Effector CD8-positive, alpha-beta T cell (primary cell): Measurements from ENCODE around the gene FAM131B.
A peak's percentile ranks its signal among the peaks of the same experiment; 100 is the strongest.

Experiments
- DNase-seq: peaks from one replicate; lab custom pipeline; 2025; lab: John Stamatoyannopoulos, UW

Gene FAM131B

DNA sequence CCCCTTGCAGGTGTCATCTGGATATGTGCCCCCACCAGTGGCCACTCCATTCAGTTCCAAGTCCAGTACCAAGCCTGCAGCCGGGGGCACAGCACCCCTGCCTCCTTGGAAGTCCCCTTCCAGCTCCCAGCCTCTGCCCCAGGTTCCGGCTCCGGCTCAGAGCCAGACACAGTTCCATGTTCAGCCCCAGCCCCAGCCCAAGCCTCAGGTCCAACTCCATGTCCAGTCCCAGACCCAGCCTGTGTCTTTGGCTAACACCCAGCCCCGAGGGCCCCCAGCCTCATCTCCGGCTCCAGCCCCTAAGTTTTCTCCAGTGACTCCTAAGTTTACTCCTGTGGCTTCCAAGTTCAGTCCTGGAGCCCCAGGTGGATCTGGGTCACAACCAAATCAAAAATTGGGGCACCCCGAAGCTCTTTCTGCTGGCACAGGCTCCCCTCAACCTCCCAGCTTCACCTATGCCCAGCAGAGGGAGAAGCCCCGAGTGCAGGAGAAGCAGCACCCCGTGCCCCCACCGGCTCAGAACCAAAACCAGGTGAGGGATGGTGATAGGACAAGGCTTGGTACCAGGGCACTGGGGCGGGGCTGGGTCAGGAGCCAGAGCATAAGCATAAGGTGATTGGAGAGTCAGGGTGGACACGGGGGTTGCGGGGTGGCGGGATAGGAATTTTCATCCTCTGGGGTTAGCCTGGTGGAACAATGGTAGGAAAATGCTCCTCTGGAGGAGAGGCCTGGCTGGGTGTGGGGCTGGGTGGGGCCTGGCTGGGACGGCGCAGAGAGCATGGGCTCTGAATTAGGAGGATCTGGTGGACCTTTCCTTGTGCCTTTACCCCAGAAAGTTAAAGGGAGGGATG lies 20.5 kb upstream of the FAM131B start:
- DNase-seq: no peak

DNA sequence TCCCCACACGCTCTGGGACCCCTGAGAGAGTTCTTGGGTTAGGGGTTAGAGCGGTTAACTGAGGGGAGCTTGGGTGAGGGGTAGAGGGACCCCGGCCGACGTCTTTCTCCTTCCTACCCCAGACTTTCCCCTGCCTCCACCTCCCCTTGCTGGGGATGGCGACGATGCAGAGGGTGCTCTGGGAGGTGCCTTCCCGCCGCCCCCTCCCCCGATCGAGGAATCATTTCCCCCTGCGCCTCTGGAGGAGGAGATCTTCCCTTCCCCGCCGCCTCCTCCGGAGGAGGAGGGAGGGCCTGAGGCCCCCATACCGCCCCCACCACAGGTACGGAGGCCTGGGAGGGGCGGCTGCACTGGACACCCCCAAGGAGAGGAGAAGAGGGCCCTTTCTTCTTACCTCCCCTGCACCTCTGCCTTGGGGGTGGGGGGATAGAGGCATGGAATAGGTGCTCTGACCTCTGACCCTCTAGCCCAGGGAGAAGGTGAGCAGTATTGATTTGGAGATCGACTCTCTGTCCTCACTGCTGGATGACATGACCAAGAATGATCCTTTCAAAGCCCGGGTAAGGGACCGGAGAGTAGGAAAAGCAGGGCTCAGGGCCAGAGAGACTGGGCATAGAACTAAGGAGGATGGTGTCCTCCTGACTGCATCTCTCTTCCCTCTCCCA lies 19.7 kb upstream of the FAM131B start:
- DNase-seq: no peak

DNA sequence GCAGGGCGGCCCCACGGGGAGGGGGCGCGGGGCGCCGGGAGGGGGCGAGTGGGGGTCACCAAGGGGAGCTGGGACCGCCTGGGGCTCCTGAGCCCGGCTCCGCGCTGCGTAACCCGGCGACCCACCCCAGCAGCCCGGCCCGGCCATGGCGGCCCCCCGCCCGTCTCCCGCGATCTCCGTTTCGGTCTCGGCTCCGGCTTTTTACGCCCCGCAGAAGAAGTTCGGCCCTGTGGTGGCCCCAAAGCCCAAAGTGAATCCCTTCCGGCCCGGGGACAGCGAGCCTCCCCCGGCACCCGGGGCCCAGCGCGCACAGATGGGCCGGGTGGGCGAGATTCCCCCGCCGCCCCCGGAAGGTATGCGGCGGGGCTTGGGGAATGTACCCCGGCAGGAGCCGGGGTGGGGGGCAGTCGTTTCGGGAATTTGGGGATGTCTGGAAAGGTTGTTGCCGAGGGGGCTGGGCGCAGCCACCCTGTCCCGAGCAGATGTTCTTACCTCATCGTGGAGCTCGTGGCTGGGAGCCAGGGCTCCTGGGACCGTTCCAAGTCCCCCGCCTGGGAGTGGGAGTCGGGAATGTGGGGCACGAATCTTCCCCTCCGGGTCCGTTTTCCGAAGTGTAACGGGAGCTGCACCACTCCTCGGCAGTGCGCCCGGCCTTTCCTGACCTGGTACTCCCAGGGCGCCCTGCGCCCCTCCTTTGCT lies 19.1 kb upstream of the FAM131B start:
- no peak for DNase-seq

DNA sequence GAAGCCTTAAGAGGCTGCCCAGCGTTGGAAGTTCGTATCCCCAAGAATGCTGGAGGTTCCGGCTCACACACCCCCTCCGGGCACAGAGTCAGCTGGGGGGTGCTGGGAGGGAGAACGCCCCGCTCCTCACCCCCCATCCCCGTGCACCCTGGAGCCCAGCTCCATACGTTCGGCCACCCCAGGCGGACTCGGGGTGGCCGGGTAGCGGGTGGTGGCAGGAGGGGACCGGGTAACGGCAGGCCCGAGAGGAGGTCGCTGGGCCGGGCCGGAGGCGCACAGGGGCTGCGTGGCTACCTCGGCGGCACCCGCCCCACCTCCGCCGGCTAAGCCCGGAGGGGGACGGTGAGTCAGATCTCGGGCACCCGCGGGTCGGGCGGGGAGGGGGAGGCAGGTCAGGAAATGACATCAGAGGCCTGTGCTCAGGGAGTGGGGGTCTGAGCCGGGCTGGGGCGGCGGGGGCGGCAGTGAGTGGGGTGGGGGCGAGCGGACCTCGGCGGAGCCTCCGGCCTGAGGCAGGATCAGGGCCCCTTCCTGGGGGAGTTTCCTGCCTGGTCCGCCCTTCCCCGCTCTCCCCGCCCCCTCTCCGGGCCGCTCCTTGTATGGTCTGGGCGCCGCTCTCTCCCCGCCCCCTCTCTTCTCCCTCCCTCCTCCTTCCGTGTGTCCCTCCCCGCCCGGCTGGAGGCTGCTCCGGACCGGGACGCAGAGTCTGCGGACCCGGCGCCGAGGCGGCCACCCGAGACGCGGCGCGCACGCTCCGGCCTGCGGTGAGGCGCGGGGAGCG lies 18.3 kb upstream of the FAM131B start, which contains the start of gene ZYX:
TSS of gene ZYX (plus strand) at position 700 of the 781 bp plus-strand sequence. CDS start 227 bp downstream, outside the sequence.
- peak; percentile 79 for DNase-seq

DNA sequence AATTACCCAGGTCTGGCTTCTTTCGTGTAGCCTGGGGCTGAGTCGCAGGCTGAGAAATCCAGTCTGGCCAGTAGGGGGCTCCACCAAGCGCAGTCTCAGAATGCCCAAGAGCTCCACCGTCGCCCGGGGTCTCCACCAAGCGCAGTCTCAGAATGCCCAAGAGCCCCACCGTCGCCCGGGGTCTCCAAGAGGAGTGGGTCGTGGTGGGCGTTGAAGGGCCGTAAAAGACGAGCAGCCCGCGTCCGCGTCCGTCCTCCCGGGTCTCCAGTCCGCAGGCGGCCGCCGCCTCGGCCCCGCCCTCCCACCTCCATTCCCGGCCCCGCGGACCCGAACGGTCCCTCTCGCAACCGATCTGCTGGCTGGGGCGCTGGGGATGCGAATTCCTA lies 17.7 kb upstream of the FAM131B start:
- peak; percentile 75 for DNase-seq

DNA sequence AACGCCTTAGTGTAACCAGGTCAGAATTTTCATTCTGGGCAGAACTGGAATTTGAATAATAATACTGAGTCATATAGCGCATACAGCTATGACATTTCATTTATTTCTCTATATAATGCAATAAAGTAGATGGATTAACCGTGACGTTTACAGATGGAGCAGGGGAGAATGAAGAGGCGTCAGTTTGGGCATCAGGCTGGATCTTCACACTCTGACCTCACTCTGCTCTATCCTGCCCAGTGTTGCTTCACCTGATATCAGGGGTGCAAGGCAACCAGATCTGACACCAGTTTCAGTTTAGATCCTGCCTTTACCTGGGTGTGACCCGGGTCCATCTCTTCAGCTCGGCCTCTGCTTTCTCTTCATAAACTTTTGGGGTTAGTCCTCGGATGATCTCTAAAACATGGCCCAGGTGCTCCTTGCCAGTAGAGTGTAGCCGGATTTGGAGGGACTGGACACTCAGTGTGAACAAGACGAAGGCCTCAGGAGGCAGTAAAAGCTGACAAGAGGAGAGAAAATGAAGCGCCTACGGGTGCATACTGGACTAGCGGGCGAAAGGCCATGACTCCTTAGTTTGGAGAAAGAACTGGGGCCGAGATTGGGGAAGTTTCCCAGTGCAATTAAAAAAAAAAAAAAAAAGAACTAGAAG lies 17.2 kb upstream of the FAM131B start:
- DNase-seq: no peak

DNA sequence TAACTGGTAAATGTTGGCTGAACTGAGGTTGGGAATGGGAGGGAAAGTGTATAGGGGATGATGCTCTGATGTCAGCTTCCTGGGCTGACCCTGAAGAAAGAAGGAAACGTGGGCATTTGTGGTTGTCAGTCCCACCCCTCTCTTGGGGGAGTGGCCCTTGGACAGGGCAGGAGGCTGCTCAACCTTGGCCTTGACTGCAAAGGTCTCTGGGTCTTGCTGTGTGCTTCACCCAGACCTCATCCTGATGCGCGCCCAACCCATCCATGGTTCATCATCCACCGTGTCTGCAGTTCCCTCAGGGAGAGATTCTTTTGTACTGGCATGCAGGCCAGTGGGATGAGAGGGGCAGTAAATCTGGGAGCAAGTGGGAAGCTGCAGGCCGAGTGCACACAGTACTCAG lies 13.9 kb upstream of the FAM131B start:
- DNase-seq: no peak

DNA sequence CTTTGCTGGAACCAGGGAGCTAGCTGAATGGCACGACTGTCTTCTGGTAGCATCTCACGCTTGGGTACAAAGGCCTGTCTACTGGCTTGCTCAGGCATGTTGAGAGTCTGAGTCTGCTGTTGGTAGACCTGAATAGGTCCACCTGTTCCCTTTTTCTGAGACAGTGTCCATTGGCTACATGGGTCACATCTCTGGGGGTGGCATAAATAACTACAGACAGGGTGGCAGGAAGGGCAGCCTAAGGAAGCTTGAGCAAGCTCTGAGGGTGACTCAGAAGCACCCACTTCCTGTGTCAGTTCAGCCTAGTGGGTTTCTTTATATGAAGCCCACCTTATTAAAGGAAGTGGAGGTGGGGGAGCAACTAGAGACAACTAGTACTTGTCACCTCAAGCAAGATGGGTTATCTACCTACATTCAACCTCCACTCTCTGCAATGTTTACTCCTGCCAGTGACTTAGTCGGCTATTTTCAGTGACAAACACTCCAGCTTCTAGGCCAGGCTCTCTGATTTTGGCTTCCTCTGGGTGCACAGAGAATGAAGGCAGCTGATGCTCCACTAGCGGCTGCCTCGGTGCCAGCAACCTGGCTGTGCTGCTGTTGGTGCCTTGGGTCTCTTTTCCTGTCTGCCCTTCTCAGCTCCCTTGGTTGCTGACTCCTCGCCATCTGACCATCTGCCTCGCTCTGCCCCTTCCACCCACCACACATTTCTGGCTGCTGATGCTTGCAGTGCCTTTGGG lies 13.0 kb upstream of the FAM131B start:
- DNase-seq: no peak

DNA sequence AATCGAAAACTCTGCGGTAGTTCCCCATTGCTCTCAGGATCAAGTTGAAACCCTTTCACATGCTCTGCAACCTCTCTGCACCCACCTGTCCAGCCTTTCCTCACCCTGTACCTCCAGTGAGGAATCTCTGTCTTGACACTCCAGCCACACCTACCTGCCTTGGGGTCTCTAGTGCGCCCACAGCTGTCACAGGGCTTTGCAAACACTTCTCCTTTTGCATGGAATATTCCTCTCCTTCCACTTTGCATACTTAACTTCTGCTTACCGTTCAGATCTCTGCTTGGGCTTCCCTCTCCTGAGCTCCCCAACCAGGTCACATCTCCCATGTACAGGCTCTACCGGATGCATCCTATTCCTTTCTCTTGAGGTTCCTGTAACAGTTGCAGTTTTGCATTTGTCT lies 12.0 kb upstream of the FAM131B start:
- no peak for DNase-seq

DNA sequence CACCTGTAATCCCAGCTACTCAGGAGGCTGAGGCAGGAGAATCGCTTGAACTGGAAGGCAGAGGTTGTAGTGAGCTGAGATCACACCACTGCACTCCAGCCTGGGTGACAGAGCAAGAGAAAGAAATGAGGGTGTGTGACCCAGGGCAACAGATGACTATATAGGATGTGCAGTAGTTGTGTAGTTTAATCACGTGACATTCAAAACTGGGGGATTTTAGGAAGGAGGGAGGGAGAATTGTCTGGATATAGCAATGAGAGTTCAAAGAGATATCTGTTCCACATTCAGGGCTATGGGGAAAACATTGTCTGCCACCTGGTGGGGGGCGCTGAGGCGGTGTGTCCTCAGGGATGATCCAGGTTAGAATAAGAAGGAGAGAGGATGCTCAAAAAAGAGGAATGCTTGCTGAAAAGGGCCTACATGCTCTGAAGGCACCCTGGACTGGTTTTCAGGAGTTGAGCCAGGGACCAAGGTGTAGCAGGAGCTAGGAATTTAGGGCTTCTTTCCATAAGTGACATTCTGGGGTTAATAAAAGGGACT lies 10.8 kb upstream of the FAM131B start:
- no peak for DNase-seq

DNA sequence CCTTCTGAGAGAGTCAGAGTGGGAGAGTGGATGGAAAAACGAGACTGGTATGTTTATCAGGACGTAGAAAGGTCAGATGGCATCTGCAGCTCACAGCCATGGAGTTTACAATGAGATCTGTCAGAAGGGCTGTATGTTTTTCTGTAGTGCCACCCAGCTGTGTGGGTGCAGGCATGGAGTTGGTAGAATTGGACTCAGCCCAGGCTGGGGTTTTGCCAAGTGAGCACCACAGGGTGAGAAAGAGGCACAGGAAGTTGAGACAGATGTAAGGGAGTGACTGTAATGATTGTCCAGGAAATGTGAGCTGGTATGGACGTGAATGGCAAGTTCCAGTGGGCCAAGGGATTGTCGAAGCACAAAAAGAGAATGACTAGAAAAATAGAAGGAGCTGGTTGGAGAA lies 9.6 kb upstream of the FAM131B start:
- no peak for DNase-seq

DNA sequence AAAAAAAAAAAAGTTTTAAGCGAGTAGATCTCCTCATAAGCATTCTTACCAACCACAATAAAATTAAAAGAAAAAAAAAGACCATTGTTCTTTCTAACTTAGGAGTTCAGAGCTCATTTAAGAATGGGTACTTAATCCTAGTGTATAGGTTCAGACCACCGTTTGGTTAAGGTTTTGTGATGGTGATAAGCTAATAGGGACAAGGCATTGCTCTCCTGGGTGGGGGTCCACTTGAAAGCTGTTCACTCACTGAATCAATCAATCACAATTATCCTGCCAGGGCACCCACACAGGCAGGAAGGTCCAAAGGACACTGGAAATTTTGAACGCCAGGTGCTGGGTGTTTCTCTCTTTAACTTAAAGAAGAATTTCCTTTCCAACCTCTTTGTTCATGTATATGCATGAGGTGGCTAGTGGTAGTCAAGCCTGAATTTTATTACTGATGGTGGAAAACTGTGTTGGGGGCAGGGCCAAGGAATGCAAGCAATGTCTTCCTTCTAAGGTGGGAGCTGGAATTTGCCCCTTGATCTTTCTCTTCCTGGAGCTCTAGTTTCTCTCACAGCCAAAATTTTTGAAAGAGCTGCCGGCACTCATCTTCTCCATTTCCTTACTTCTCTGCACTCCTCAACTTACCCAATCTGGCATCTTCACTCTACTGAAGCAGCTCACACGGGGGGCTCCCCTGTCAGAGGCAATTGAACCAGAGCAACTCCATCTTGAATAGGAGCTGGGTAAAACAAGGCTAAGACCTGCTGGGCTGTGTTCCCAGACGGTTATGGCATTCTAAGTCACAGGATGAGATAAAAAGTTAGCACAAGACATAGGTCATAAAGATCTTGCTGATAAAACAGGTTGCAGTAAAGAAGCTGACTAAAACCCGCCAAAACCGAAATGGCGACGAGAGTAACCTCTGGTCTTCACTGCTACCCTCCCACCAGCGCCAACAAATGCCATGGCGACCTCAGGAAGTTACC lies 7.5 kb upstream of the FAM131B start:
- DNase-seq: no peak

DNA sequence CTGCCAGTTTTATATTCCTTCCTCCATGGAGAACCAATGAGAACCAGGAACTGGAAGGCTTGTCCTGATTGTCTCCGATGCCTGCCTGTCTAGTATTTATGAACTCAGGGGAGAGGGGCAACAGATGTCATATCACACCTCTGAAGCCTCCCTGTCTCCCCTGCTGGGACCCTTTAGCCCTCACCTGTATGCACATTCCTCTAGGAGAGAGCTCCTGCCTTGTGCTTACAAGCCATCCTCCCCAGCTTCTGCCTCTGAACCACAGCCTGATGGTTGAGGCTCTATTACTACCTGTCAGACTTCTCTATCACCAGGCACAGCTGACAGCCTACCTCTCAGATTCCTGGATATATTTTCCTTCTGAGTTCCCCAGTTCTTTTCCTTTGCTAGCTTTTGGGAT lies 5.9 kb upstream of the FAM131B start:
- DNase-seq: no peak

DNA sequence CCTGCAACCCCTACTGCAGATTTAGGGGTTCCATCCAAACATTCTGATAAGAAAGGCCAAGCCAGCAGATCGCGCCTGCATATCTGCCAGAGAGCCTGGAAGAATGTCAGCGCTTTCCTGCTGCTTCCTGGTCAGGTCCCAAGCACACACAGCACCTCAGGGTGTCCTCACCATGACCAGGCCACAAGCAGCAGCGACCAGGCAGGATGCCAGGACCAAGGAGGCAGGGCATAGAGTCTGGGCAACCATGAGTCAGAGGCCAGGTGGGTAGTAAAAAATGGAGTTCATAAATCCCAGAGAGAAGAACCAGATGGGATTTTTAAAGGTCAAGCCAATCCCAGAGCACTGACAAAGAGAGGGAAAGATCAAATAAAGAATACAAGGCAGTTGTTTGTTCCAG lies 5.5 kb upstream of the FAM131B start:
- no peak for DNase-seq

DNA sequence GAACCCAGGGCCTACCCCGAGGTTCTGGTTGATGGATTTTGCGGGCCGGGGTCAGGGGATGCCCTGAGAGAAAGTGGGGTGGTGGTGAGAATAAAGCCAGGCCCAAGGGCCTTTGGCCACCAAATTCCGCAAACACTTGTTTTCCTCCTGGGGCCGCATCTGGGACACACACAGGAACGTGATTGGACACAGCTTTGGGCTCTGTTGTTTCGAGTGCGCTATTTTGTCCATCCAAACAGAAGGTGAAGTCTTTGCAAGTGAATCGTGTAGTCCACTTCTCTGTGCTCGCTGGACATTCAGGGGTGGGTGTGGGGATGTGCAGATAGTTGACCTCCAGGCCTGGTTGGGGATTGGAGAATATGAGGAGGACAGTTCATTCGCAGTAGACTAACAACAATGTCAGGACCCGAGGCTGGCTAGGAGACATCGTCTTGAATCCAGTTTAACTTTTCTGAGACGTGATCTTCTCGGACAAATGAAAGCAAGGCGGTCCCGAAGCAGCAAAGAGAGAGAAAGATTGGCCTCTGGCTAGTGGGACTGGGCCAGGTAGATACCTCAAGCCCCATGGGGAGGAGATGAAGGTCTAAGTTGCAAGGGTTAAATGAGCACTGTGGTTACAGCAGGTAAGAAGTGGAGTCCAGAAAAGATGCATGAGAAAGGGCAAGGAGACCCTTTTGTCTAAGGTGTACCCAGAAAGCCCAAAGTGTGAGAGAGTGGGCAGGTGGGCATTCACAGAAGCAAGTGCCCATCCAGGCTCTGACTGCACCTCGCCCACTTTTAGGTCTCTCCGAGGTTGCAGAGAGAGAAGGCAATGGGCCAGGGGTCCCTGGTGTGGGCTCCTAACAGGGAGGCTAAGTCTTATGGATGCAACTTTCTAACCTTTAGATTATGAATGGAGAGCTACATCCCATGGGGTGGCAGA lies 764 bp upstream of the FAM131B start:
- no peak for DNase-seq

DNA sequence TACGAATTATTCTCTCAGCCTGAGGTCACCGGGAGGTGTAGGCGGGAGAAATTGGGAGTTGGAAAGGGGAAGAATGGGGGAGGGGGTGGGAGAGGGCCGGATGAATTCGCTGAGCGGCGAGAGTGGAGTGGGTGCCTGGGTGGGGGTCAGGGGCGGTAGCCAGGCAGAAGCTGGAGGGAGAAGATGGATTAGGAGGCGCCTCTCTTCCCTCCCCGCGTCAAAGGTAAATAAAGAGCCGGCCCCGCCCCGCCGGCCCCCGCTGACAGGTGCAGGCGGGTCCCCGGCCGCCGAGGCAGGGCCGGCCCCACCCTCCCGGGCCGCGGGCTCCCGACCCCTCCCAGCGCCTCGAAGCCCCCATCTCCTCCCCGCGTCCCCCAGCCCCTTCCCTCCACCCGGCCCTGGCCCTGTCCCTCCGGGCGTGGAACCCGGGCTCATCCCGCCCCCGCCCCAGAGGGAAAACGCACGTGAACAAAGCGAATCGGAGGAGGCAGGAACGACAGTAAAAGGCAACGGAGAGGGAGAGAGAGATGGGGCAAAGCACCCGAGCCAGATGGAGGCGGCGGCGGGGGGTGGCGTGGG lies 872 bp downstream of the FAM131B start:
- no peak for DNase-seq

DNA sequence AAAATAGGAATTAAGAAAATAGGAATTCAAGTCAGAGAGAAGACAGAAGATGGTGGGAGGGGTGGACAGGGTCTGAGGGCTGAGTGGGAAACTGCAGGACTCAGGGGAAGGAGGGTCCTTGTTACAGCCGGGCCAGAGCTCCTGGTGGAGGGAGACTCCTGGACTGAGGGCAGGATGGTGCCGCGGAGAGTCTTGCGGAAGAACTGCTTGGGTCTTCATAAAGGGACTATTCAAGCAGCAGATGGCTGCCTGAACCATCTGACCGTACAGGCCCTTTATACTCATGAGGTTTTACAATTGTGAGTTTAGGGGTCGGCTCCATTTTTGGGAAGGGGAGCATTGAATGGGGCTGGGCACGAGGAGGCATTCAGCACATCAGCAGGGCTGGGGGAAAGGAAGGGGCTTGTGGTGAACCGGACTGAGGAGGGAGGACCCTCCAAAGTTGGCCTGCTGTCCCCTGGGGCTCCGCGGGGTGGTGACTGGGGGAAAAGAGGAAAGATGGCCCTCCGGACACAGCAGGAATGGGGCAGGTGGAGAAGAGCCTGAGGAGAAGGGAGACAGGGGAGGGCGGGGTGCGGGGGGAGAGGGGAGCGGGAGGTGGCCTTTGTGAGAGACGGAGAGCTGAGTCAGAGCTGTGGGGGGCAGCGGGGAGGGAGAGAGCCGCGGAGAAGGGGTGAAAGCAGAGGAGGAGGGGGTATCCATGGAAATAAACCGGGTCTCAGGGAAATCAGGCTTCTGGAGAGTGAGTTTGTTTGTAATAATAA lies 1.5 kb downstream of the FAM131B start:
- no peak for DNase-seq
